Neural progenitor cell (in vitro differentiated cells): ENCODE results near the gene SPATA9. TPM values are rescaled to one million over a fixed set of nuclear protein-coding genes. Genes with fewer than 3 reads are reported as not detected.

Experiments
- DNase-seq: peaks from one replicate; pipeline ENCODE4 v3.0.0-alpha.2; 2016; ENCODE audit warnings: low spot score
- H2AFZ ChIP-seq: fragments of 200-600 bp; sonication (generic); replicated peaks from 2 replicates; pipeline ENCODE4 v1.6.1; 2016; ENCODE audit warnings: antibody characterized with exemption
- H3F3A ChIP-seq: fragments of 200-600 bp; sonication (generic); 2 replicates; pipeline ENCODE4 v1.6.1; 2016; ENCODE audit warnings: antibody characterized with exemption, low read depth
- H3K27ac ChIP-seq: fragments of 200-600 bp; sonication (generic); 2 replicates; pipeline ENCODE4 v1.5.1; 2016; ENCODE audit warnings: mild to moderate bottlenecking
- H3K27me3 ChIP-seq: fragments of 200-600 bp; sonication (generic); 2 replicates; pipeline ENCODE4 v1.6.1; 2016; ENCODE audit warnings: mild to moderate bottlenecking, moderate library complexity
- H3K36me3 ChIP-seq: fragments of 200-600 bp; sonication (generic); 2 replicates; pipeline ENCODE4 v1.5.1; 2016
- H3K4me1 ChIP-seq: fragments of 200-600 bp; sonication (generic); 2 replicates; pipeline ENCODE4 v1.6.1; 2016; ENCODE audit warnings: mixed run types
- H3K4me2 ChIP-seq: fragments of 200-600 bp; sonication (generic); 2 replicates; pipeline ENCODE4 v1.6.1; 2016
- H3K4me3 ChIP-seq: fragments of 200-600 bp; sonication (generic); 2 replicates; pipeline ENCODE4 v1.5.1; 2016
- H3K79me2 ChIP-seq: fragments of 200-600 bp; sonication (generic); 2 replicates; pipeline ENCODE4 v1.6.1; 2016; ENCODE audit warnings: low read depth
- H3K9ac ChIP-seq: fragments of 200-600 bp; sonication (generic); 2 replicates; pipeline ENCODE4 v1.6.1; 2016
- H3K9me3 ChIP-seq: fragments of 200-600 bp; sonication (generic); 2 replicates; pipeline ENCODE4 v1.5.1; 2016; ENCODE audit warnings: low read depth
- H4K20me1 ChIP-seq: fragments of 200-600 bp; sonication (generic); 2 replicates; pipeline ENCODE4 v1.6.1; 2016; ENCODE audit warnings: low read depth
- H3K27ac Mint-ChIP-seq: 3 replicates; pipeline ENCODE4 v1.8.0; 2021; ENCODE audit warnings: mixed read lengths
- H3K27me3 Mint-ChIP-seq: 2 replicates; pipeline ENCODE4 v1.8.0; 2022; ENCODE audit warnings: low read depth, mild to moderate bottlenecking, inconsistent platforms, moderate library complexity, mixed read lengths; ENCODE audit not compliant: insufficient read depth
- H3K36me3 Mint-ChIP-seq: 3 replicates; pipeline ENCODE4 v1.8.0; 2021; ENCODE audit warnings: mixed read lengths
- H3K4me1 Mint-ChIP-seq: 3 replicates; pipeline ENCODE4 v1.8.0; 2021; ENCODE audit warnings: mixed read lengths
- H3K4me3 Mint-ChIP-seq: 3 replicates; pipeline ENCODE4 v1.8.0; 2021; ENCODE audit warnings: mild to moderate bottlenecking, moderate library complexity, mixed read lengths
- H3K9me3 Mint-ChIP-seq: 3 replicates; pipeline ENCODE4 v1.8.0; 2020; ENCODE audit warnings: mixed read lengths
- CTCF ChIP-seq: fragments of 200-600 bp; sonication (generic); IDR thresholded peaks from 2 replicates; pipeline ENCODE4 v1.5.1; 2017; ENCODE audit warnings: antibody characterized with exemption, mild to moderate bottlenecking
- EZH2 ChIP-seq: fragments of 200-600 bp; sonication (generic); IDR thresholded peaks from 2 replicates; pipeline ENCODE4 v1.6.1; 2017; ENCODE audit warnings: antibody characterized with exemption, mild to moderate bottlenecking, moderate library complexity
- EZH2phosphoT487 ChIP-seq: fragments of 200-600 bp; sonication (generic); IDR thresholded peaks from 2 replicates; pipeline ENCODE4 v1.6.1; 2017; ENCODE audit warnings: antibody characterized with exemption
- total RNA-seq: library from RNA; depleted of rRNA; stranded (reverse); fragments of >200 nt; gene quantifications from 2 replicates; pipeline ENCODE4 v1.2.3, GENCODE V29; 2015; ENCODE audit warnings: low replicate concordance

SPATA9 gene
- total RNA-seq, 1 donor from 2014 or later, result not detected

GRCh38 chr5:95718738-95719137, 35.9 kb upstream of the SPATA9 start:
- Histone ChIP-seq H3F3A (no peaks in the 10 kb centered on the region), H3K36me3 (no peaks in the 10 kb centered on the region), H3K4me3 (no peak overlapping the region), H3K27ac (no peak overlapping the region), H4K20me1 (no peaks in the 10 kb centered on the region), H3K4me1 (no peaks in the 10 kb centered on the region), H3K9me3 (no peaks in the 10 kb centered on the region), H2AFZ (no peak overlapping the region), H3K4me2 (no peak overlapping the region), H3K9ac (no peak overlapping the region), H3K27me3 (no peaks in the 10 kb centered on the region), H3K79me2 (no peaks in the 10 kb centered on the region)
- Mint-ChIP-seq H3K27ac (no peak overlapping the region), H3K4me3 (no peak overlapping the region), H3K9me3 (no peaks in the 10 kb centered on the region), H3K4me1 (peaks cover 3% of the 10 kb centered on the region), H3K27me3 (peaks cover 4% of the 10 kb centered on the region), H3K36me3 (no peaks in the 10 kb centered on the region)
- no peak for DNase-seq
- TF ChIP-seq CTCF (no peak), EZH2 (no peak), EZH2phosphoT487 (no peak)

GRCh38 chr5:95718203-95718602, 35.4 kb upstream of the SPATA9 start:
- no peaks in the 10 kb centered on the region for H3K36me3 Mint-ChIP-seq
- Histone ChIP-seq H3K9me3 (no peaks in the 10 kb centered on the region), H3K4me2 (no peak overlapping the region), H4K20me1 (no peaks in the 10 kb centered on the region), H3F3A (no peaks in the 10 kb centered on the region), H3K9ac (no peak overlapping the region), H3K79me2 (no peaks in the 10 kb centered on the region), H2AFZ (no peak overlapping the region), H3K4me1 (no peaks in the 10 kb centered on the region), H3K27ac (no peak overlapping the region), H3K27me3 (no peaks in the 10 kb centered on the region), H3K4me3 (no peak overlapping the region), H3K36me3 (no peaks in the 10 kb centered on the region)
- DNase-seq, result no peak
- peaks cover 4% of the 10 kb centered on the region for H3K27me3 Mint-ChIP-seq
- H3K27ac Mint-ChIP-seq, result no peak overlapping the region
- H3K4me3 Mint-ChIP-seq, result no peak overlapping the region
- peaks cover 3% of the 10 kb centered on the region for H3K4me1 Mint-ChIP-seq
- H3K9me3 Mint-ChIP-seq, result no peaks in the 10 kb centered on the region
- TF ChIP-seq EZH2 (no peak), CTCF (no peak), EZH2phosphoT487 (no peak)

- H4K20me1 ChIP-seq, result no peaks in the 10 kb centered on the region
- H3F3A ChIP-seq, result no peaks in the 10 kb centered on the region
Observed at GRCh38 chr5:95717439-95717838, 34.6 kb upstream of the SPATA9 start.

More at GRCh38 chr5:95717439-95717838, 34.6 kb upstream of the SPATA9 start:
- H3K27me3 ChIP-seq, result no peaks in the 10 kb centered on the region
- no peaks in the 10 kb centered on the region for H3K79me2 ChIP-seq
- H3K9ac ChIP-seq, result no peak overlapping the region
- no peak for DNase-seq
- no peaks in the 10 kb centered on the region for H3K36me3 ChIP-seq
- no peaks in the 10 kb centered on the region for H3K9me3 ChIP-seq
- TF ChIP-seq EZH2phosphoT487, result no peak
- no peak for TF ChIP-seq EZH2
- no peak for TF ChIP-seq CTCF
- no peak overlapping the region for H3K4me3 ChIP-seq
- H3K4me1 ChIP-seq, result no peaks in the 10 kb centered on the region
- Mint-ChIP-seq H3K9me3 (no peaks in the 10 kb centered on the region), H3K27me3 (peaks cover 4% of the 10 kb centered on the region), H3K36me3 (no peaks in the 10 kb centered on the region), H3K27ac (no peak overlapping the region), H3K4me1 (peaks cover 3% of the 10 kb centered on the region), H3K4me3 (no peak overlapping the region)
- H2AFZ ChIP-seq, result no peak overlapping the region
- H3K4me2 ChIP-seq, result no peak overlapping the region
- no peak overlapping the region for H3K27ac ChIP-seq
